Mucosa of rectum (tissue), 2 donors: Measurements from ENCODE around the gene FRMD4A.

Experiments
- H3K27ac ChIP-seq, 2 donors: one replicate each; pipeline ENCODE4 v1.7.0; 2013; ENCODE audit warnings: inconsistent platforms in 2 of 2, low read depth in 2 of 2, low read length in 2 of 2
- H3K27me3 ChIP-seq, 2 donors: one replicate each; pipeline ENCODE4 v1.7.0; 2013; ENCODE audit warnings: low read length in 2 of 2; ENCODE audit not compliant: control insufficient read depth in 2 of 2, insufficient read depth in 2 of 2
- H3K36me3 ChIP-seq, 2 donors: one replicate each; pipeline ENCODE4 v1.7.0; 2013; ENCODE audit warnings: low read length in 2 of 2; ENCODE audit not compliant: control insufficient read depth in 2 of 2, insufficient read depth in 2 of 2
- H3K4me1 ChIP-seq, 2 donors: one replicate each; pipeline ENCODE4 v1.7.0; 2013; ENCODE audit warnings: low read length in 2 of 2, mild to moderate bottlenecking in 1 of 2; ENCODE audit not compliant: control insufficient read depth in 2 of 2, insufficient read depth in 2 of 2
- H3K4me3 ChIP-seq, 2 donors: one replicate each; pipeline ENCODE4 v1.7.0; 2013; ENCODE audit warnings: low read length in 2 of 2
- H3K9ac ChIP-seq, 2 donors: one replicate each; pipeline ENCODE4 v1.7.0; 2013; ENCODE audit warnings: low read length in 2 of 2, low read depth in 1 of 2, mild to moderate bottlenecking in 1 of 2
- H3K9me3 ChIP-seq, 2 donors: one replicate each; pipeline ENCODE4 v1.7.0; 2013; ENCODE audit warnings: low read length in 2 of 2; ENCODE audit not compliant: control insufficient read depth in 2 of 2
- donor health status: healthy.
- donor health status: Normal muscosa, but diverticular disease.

Gene FRMD4A

GRCh38 chr10:13678101-13678843, 652.5 kb downstream of the FRMD4A start:
- no peak overlapping the region for H3K4me3 ChIP-seq
- H3K4me1 ChIP-seq = no peaks in the 10 kb centered on the region
- H3K36me3 ChIP-seq = peaks cover 3 to 6% of the 10 kb centered on the region in 2 donors
- H3K9ac ChIP-seq = no peak overlapping the region
- no peak overlapping the region for H3K27ac ChIP-seq
- H3K9me3 ChIP-seq = no peaks in the 10 kb centered on the region
- H3K27me3 ChIP-seq = no peaks in the 10 kb centered on the region

DNA sequence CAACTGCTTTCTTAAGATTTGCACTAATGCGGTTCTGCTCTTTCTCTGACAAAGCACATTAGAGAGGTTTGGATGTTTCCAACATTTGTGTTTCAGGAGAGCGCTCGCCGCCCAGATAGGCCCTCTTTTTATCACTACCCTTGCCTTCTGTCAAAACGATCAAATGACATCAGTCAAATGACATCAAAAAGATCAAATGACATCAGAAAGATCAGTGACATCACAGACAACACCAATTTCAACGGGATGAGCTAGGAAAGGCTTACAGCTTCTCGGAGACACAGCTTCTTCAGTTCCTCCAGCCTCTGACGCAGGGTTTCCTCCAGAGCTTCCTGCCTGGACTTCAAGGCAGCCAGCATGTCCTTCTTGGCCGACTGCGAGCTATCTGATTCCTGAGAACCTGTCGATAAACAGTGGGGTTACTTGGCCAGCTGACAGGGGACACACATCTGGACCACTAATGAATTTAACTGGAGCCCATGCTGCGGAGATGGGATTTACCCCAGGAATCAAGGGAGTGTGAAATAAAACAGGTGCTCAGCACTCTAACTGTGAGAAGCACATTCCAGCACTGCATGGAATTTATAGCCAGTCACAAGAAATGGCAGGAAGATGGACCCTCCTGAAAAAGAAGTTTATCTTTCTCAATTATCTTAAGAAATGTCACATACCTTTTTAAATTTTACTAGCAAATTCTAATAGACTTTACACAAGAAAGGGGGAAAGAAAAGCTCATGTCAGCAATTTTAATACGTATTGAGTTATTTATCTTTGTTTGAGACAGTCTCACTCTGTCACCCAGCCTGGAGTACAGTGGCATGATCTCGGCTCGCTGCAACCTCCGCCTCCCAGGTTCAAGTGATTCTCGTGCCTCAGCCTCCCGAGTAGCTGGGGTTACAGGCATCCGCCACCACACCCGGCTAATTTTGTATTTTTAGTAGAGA, 655.8 kb downstream of the FRMD4A start:
- H3K9ac ChIP-seq = no peak overlapping the region
- H3K4me1 ChIP-seq = no peaks in the 10 kb centered on the region
- peaks cover 8 to 15% of the 10 kb centered on the region in 2 donors for H3K36me3 ChIP-seq
- no peaks in the 10 kb centered on the region for H3K27me3 ChIP-seq
- no peak overlapping the region for H3K4me3 ChIP-seq
- H3K27ac ChIP-seq = no peak overlapping the region
- no peaks in the 10 kb centered on the region for H3K9me3 ChIP-seq

DNA sequence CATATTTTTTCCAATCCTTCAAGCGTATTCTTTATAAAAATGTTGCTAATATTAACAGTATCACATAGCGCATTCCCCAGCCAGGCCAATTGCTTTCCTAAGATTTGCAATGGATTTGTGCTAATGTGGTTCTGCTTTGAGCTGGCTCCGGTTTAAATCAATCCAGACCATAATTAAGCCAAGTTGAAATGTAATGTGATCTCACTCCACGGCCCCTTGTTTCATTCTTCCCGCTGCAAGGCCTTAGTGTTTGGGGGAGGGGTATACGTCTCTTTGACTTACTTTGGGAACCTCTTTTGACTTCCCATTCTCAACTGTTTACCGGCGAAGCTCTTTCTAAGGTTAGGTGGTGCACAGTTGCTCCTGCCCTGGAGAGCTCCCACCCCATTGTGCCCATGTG, 657.6 kb downstream of the FRMD4A start:
- no peak overlapping the region for H3K27ac ChIP-seq
- H3K36me3 ChIP-seq = peaks cover 8 to 20% of the 10 kb centered on the region in 2 donors
- no peaks in the 10 kb centered on the region for H3K9me3 ChIP-seq
- no peaks in the 10 kb centered on the region for H3K27me3 ChIP-seq
- no peak overlapping the region for H3K4me3 ChIP-seq
- H3K4me1 ChIP-seq = no peaks in the 10 kb centered on the region
- no peak overlapping the region for H3K9ac ChIP-seq

GRCh38 chr10:13672548-13672947, 658.2 kb downstream of the FRMD4A start:
- Histone ChIP-seq H3K9ac (no peak overlapping the region), H3K9me3 (no peaks in the 10 kb centered on the region), H3K4me3 (no peak overlapping the region), H3K36me3 (peaks cover 8 to 26% of the 10 kb centered on the region in 2 donors), H3K27me3 (no peaks in the 10 kb centered on the region), H3K27ac (no peak overlapping the region), H3K4me1 (no peaks in the 10 kb centered on the region)

- Histone ChIP-seq H3K9ac (no peak overlapping the region), H3K9me3 (no peaks in the 10 kb centered on the region), H3K27ac (no peak overlapping the region), H3K36me3 (peaks cover 8 to 27% of the 10 kb centered on the region in 2 donors), H3K4me1 (no peaks in the 10 kb centered on the region), H3K4me3 (no peak overlapping the region), H3K27me3 (no peaks in the 10 kb centered on the region)
Observed at GRCh38 chr10:13671904-13672303, 658.8 kb downstream of the FRMD4A start.

DNA sequence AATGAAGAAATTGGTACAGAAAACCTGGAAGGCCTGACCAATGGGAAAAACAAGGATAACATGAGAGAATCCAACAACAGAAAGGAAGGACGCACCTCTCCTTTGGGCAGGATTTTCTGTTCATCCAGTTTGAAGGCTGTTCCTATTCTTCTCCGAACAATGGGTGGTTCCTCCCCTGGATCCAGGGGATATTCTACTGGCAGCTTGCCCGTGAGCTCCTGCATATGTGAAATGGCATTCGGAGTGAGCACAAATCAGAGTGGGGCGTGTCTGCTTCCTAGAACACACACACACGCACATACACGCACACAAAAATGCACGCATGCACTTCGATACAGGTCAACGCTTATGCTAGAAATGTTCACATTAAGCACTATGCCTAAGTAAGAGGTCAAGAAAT, 660.4 kb downstream of the FRMD4A start:
- no peak overlapping the region for H3K9ac ChIP-seq
- no peaks in the 10 kb centered on the region for H3K4me1 ChIP-seq
- H3K4me3 ChIP-seq = no peak overlapping the region
- H3K27ac ChIP-seq = no peak overlapping the region
- peaks cover 13 to 41% of the 10 kb centered on the region in 2 donors for H3K36me3 ChIP-seq
- H3K27me3 ChIP-seq = no peaks in the 10 kb centered on the region
- H3K9me3 ChIP-seq = no peaks in the 10 kb centered on the region

GRCh38 chr10:13669901-13670300, 660.8 kb downstream of the FRMD4A start:
- Histone ChIP-seq H3K36me3 (peaks cover 13 to 41% of the 10 kb centered on the region in 2 donors), H3K27ac (no peak overlapping the region), H3K9me3 (no peaks in the 10 kb centered on the region), H3K4me1 (no peaks in the 10 kb centered on the region), H3K27me3 (no peaks in the 10 kb centered on the region), H3K9ac (no peak overlapping the region), H3K4me3 (no peak overlapping the region)

DNA sequence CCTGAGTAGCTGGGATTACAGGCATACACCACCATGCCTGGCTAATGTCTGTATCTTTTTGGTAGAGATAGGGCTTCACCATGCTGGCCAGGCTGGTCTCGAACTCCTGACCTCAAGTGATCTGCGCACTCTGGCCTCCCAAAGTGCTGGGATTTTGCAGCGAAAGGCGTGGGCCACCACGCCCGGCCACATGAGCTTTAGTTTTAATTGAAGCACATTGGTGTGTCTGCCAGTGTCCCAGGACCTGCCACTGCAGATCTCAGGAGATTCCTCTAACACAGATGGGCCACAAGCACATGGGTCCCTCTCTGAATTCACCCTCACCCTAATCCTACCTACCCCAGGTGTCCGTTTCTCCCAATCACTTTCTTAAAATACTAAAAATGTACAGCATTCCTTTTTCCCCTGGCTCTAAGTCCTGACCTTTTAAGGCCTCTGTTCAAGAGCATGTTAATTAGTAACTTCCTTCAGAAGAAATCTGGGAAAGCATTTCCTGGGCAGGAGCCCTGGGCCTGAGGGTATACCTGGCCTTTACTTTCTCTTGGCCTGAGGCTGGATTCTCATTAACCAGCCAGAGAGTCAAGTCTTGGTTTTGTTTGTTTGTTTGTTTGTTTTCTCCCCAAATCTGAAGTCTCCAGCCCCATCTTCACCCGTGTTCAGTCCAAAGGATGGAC, 661.4 kb downstream of the FRMD4A start:
- H3K4me1 ChIP-seq = no peaks in the 10 kb centered on the region
- no peaks in the 10 kb centered on the region for H3K27me3 ChIP-seq
- no peaks in the 10 kb centered on the region for H3K9me3 ChIP-seq
- H3K9ac ChIP-seq = no peak overlapping the region
- H3K4me3 ChIP-seq = no peak overlapping the region
- H3K27ac ChIP-seq = no peak overlapping the region
- H3K36me3 ChIP-seq = peaks cover 10 to 41% of the 10 kb centered on the region in 2 donors

DNA sequence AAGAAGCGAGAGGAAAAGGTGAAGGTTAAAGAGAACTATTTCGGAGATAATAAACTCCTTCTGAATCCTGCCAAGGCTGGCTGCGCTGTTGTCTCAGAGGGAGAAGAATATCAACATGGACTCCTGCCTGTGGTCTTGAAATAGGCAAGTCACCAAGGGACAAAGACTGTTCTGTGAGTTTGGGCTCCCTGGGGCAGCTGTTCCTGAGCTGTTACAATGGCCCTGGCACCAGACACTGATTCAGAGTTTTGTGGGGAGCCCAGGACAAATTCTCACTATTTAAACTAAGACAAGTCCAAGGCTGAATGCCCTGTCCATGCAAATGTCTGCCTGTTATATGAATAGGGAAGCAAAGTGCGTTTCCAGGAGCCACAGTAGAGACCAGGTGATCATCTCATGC, 662.6 kb downstream of the FRMD4A start:
- Histone ChIP-seq H3K27ac (no peak overlapping the region), H3K4me1 (no peaks in the 10 kb centered on the region), H3K9me3 (no peaks in the 10 kb centered on the region), H3K27me3 (no peaks in the 10 kb centered on the region), H3K9ac (no peak overlapping the region), H3K4me3 (no peak overlapping the region), H3K36me3 (peaks cover 8 to 38% of the 10 kb centered on the region in 2 donors)
